HuH-7.5 (cell line): ENCODE results near the gene BEST3.
"Not testable (repeated sequence)": the region's sequence is repeated elsewhere in the genome, so short reads cannot be mapped to it uniquely, and the experiment has no call there.

Experiments used
- DNase-seq: peaks from one replicate; pipeline ENCODE4 v3.0.0; 2011; ENCODE audit warnings: low spot score

The BEST3 gene

DNA sequence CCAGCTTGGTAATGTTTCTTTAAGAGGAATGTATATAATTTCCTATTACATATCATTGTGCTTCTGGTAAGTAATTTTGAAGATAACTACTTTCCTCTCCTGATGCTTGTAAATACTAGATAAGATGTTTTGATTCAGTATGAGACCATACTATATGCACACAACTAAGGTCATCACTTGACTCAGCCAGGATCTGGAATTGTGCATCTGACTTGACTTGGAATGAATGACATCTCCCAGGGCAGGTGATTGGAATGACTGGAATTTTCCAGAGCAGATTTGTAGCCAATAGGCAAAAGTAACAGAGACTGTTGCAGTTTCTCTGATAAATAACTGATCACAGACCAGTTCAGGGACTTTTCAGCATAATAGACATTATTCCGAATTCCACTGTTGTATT is 11.1 kb downstream of the BEST3 start:
- no peak for DNase-seq

DNA sequence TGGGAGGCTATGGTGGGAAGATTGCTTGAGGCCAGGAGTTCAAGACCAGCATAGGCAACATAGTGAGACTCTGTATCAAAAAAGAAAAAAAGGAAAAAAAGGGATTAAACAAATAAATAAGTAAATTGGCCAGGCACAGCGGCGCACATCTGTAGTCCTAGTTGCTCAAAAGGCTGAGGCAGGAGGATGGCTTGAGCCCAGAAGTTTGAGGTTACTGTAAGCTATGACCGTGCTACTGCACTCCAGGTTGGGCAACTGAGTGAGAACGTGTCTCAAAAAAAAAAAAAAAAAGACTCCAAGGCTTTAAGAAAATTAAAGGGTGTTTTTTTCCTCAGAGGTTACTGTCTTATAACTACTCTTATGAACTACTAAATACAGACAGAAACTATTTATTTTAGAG is 11.7 kb downstream of the BEST3 start:
- DNase-seq: no peak

DNA sequence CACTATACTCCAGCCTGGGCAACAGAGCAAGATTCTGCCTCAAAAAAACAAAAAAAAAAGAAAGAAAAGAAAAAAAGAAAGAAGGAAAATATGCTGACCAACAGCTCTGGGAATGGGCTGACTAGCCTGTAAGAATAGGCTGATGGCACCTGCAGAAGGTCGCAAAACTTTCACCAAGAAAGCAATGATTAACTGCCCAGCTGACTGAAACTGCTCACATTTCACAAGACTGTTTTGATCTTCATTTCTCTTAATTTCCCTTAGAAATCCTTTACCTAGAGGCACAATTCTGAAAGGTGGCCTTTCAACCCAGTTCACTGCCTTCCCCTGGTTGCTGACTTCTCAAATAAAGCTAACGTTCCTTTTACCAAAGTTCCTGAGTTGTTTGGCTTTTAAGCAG is 12.4 kb downstream of the BEST3 start:
- no peak for DNase-seq

DNA sequence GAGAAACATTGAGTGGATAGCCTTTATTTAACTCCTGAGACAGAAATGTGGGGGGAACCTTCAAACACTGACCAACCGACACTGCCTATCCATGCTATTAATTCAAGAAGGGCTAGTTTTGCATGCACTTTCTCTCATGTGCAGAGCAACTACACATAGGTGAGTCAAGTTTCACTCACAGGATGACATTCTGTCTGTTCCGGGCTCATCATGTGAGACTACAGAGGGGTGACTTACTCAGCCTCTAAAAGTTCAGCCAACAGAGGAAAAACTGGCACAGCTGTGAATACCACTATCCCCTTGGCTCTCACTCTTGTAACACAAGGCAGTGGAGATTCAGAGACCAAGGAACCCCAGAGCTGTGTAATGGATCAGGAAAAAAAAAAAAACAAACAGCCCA is 13.3 kb downstream of the BEST3 start:
- no peak for DNase-seq

DNA sequence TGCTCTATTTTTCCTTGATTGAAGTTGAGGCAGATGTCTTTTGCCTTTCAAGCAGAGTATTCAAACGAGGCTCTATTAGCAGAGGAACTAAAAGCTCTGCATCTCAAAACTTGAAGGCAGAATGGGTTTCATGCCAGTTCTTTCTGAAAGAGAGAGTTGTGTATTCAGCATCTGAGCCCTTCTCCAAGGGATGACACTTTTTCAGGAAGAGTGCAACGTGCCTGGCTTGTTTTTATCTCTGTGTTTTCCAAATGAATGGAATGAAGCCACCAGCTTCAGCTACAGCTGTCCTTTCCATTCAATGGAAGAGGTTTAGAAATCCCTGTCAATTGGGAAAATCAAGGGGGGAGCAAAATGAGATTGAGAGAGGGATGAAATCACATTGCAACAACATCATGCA is 14.6 kb downstream of the BEST3 start:
- DNase-seq: no peak

DNA sequence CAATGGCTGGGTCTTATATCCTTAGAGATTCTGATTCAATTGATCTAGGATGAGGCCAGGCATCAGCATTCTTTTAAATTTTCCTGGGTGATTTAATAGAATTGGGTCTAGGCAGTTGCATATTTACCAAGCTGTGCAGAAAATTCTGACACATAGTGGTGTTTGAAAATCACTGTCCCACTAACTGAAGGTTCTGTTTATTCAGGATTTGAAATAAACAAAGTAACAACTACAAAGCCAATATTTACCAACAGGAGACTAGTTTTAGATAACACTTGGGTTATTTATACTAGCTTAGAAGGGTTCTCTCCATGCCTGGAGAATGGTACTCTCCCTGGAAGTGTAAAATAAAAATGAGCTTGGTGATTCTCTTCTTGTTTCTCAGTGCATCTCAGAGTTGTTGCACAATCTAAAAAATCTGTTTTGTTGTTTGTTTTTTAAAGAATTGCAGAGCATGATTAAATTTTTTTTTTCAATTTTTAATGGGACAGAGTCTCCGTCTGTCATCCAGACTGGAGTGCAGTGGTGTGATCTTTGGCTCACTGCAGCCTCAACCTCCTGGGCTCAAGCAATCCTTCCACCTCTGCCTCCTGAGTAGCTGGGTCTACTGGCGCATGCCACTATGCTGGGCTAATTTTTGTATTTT is 16.9 kb downstream of the BEST3 start:
- no peak for DNase-seq

DNA sequence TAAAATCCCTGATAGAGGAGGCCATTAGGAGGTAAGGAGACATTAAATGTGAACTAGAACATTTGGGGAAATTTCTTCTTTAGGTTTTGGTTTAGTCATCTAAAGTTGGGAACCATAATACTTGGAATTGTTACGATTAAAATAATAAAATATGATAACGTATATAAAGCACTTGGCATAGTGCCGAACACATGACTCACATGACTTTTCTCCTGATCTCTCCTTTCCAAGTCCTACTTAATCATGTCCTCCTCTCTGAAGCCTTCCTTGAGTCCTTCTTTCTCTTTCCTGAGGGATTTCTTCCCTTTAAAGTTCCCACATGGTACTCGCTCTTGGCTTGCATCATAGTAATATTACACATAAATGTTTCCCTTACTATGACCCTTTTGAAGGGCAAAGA is 20.0 kb downstream of the BEST3 start:
- DNase-seq: no peak

DNA sequence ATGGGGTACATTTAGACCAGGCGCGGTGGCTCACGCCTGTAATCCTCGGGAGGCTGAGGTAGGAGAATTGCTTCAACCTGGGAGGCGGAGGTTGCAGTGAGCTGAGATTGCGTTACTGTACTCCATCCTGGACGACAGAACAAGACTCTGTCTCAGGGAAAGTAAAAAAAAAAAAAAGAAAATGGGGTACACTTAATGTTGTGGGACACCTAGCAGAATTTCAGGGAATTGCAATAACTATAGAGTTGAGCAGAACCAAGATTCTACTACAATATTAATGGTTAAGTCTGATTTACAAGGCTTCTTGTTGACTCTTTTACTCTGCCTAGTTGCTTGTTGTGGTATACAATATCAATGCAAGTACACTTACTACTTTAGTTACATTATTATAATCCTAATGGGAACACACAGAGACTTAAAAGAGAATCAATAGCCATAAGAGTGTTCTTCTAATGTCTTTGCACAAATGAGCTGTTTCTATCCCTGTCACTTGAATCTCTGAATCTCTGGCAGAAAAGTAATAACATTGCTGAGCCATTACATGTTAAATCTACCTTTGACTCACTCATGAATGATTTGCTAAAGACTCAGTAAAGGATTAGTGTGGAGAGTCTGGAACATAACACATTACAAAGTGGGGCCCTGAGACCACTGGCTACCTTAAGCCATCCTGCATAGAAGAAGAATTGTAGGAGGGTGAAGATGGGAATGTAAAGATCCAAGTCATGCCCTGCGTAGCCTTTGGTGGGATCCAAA is 22.7 kb downstream of the BEST3 start:
- DNase-seq: no peak

DNA sequence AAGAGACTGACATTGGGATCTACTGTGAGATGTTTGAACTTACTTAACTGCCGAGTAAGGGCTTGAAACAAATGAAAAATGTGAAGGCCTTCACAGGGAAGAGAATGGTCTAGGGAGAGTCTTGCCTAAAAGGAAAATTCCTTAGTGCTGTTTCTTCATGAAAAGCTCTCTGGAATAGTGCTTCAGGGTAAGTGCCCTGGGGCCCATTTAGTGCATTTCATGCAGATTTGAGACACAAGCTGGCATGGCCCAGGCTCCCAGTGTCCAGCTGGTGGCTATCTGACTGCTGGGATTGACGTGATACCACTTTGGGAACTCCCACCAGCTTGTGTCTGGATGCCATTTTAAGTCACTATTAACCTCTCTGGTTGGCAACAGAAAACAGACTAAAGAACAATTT is 26.9 kb downstream of the BEST3 start:
- DNase-seq: no peak

DNA sequence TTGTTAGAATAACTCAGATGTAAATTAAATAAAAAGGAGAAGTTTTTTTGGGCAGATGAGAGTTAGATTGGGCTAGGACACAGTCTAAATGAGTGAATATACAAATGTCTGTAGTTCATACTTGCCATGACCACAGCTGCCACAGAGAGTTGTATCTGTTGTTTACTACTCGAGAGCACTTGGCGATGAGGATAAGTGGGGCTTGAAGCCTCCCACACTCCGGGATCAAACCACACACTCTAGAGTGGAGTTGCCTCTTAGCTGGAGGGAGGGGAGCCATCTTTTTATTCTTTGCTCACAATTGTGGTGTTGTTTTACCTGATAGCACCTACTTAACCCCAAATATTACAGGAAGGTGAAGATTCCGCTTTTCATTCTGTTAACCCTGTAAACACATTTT is 27.5 kb downstream of the BEST3 start:
- no peak for DNase-seq

DNA sequence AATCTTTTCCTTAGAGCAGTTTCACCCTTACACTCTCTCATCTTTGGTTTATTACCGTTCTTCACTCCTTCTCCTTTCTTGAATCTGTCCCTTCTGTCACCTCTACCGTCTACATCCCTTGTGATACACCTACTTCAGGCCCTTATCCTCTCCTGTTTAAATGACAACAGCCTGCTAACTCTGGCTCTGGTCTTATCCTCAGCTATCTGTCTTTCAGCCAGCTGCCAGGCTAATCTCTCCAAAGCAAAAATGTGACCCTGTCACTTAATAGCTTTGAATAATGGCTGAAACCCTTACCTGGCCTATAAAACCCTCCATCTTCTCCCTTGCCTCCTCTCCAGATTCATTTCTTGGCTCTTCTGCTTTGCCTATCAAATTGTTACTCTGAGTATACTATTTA is 32.3 kb downstream of the BEST3 start:
- no peak for DNase-seq

DNA sequence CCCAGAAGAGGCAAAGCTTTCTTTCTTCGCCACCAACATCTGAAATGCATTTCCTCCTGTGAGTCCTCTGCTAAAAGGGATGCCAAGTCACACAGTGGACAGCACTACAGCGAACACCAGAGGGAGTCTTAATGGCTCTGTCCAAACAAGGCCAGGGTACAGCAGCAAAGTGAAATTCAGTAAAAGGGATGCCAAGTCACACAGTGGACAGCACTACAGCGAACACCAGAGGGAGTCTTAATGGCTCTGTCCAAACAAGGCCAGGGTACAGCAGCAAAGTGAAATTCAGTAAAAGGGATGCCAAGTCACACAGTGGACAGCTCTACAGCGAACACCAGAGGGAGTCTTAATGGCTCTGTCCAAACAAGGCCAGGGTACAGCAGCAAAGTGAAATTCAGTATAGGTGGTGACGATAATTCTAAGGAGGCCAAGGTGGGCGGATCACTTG is 34.1 kb downstream of the BEST3 start:
- DNase-seq: not testable (repeated sequence)

DNA sequence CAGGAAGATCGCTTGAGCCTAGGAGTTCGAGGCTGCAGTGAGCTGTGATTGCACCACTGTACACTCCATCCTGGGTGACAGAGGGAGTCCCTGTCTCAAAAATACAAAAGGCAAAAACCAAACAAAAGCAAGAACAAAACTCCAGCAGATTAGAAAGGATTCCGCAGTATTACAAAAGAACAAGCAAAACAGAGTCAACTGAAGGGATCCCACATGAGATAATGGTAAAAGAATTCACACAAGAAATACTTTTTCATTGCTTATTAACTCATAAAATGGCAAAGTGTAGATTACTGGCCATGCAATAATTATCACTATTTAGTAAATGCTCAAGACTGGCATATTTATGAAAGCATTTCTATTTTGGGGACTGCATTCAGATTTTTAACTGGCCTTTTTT is 35.4 kb downstream of the BEST3 start:
- no peak for DNase-seq

DNA sequence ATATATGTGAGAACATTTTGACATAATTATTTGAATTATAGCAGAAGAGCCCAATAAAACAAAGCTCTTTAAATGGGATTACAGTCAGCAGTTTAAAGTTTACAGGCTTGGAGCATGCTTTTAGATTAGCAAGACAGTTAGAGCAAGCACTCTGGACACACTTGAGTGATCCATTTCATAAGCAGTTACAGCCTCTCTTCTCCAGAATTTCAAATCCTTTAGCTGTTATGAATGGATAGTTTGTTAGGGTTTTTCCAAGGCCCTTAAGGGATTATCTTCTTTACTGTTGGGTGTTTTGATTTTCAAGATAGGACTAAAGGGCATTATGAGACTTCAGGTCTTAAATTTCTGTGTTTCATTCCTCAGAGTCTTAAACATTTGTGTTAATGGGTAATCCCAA is 36.3 kb downstream of the BEST3 start:
- DNase-seq: no peak

DNA sequence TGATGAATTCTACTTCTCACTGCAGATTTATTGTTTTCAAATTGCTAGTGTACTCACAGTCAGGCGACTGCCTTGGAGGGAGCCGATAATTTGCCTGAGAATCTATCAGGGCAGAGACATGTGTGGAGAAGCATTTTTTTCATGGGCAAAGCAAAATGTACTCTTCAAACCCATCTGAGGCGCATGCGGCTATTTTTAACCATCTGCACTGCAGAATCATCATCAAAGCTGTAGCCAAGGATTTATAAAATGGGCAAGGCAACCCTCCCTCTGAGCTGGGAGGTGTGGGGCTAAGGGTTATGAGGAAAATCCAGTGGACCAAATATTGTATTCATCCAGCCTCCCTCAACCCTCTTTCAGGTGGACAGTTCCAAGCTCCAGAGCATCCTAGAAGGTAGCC is 37.7 kb downstream of the BEST3 start:
- DNase-seq: no peak

DNA sequence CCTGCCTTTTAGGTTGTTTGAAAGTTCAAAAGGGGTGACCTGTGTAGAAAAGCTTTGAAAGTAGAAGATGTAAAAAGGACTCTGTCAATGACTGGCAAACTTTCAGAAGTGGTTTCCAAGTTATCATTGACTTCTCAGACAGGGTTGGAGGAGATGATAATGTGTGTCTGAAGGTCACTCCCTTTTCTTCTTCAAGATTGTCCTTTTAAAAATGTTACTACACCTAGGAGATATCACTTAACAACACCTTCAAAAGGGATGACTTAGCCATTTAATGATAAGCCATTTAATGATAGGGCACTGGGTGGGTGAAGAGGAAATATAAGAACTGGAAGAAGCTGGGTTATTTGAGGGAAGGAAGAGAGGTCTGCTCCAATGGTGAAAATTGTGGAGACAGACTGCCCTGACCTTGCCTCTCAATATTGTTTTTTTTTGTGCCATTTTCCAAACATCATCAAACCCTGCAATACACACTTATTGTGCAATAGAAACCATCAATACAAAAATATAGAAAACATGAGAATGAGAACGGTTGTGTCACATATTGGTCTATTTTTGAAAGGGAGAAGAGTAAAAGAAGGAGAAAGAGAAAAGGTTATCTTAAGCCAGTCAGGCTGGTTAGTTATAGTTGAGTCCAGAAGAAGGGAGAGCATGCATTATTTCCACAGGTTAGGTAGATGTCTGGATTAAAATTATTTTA is 38.8 kb downstream of the BEST3 start:
- DNase-seq: no peak

DNA sequence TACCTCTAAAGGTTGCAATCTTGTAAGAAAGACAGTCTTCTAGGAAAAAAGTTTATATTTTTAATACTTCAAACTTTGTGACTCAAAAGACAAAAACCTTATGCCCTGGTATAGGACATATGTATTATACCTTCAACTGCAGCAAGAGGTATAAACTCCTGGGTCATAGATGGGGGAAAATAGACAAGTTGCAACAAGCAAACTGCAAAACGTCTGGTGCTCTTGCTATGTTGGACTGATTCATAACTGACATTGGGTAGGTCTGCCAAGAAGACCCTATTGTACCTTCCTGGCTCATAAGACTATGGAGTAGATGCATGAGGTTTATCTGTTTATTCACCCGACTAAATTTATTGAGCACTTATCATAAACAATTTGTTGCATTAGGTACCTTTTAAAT is 40.9 kb downstream of the BEST3 start:
- no peak for DNase-seq

DNA sequence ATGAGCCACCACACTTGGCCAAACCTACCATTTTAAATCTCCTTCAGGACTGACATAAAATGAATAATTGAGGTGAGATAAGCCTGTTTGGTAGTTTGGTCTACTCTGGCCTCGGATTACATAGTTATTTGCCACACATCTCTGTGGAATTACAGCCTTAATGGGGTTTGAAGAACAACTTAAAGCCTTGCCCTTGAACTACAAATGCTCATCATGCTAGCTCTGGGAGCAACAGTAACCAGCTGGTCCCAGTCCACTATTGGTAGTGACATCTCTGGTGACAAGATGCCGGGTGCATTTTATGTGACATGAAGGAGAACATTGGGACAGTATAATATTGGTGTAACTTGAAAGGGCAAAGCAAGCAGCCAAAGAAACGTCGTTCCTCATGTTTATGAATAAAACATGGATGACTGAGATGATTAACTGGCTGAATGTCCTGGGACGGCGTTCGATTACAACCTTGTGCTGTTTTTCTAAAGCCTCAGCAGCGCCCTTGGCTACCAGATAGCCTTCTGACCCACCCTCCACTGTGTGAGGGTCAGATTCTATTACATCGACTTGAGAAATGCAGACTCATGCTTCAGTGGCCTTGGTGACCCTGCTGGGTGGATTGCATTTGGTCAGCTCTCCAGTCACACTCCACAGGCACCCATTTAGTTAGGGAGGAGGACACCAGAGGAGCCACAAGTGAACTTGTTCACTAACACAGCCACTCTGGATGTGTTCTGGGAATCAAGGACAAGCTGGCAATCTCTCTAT is 41.5 kb downstream of the BEST3 start:
- peak; percentile 45 for DNase-seq

DNA sequence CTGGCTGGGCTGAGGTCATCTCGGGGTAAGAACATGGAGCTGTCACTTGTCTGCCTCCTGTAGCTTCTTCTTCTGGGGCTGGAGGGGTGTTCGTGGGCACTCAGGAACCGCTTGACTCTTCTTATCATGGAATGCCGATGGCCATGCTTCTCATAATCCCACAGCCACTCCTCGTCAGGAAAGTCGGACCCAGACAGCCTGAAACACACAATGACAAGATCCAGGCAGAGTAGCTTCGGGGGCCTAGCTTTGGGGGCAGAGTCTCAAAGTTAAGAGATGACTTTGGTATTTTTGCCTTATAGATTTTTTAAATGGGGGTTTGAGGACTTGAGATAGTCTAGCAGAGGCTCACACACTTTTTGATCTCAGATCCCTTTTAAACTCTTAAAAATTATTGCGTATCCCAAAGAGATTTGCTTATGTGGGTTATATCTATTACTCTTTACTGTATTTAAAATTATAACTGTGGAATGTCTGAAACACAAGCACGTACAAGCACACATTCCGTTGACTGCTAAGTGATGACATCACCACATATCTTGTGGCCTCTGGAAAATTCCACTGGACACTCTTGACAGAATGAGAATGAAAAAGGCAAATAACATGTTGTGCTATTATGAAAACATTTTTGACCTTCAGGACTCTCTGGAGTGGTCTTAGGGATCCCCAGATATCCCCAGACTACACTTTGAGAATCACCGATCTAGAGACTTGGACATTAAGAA is 43.3 kb downstream of the BEST3 start:
- DNase-seq: no peak

DNA sequence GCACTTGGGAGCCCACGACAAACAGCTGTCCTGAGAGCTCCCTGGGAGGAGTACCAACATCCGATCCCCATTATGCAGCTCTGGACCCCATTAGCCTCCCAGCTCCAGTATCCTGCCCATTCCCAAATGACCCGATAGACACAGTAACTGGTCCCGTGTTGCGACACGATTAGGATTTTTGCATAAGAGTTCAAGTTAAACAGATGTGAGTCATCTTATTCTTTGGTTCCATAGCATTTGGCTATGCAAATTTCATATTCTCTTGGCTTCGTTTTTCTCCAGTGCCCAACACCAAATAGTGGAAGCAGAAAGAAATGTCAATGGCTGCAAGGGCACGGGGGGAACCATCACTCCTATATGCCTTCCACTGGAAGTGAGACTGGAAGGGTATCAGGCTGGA is 45.4 kb downstream of the BEST3 start:
- no peak for DNase-seq

DNA sequence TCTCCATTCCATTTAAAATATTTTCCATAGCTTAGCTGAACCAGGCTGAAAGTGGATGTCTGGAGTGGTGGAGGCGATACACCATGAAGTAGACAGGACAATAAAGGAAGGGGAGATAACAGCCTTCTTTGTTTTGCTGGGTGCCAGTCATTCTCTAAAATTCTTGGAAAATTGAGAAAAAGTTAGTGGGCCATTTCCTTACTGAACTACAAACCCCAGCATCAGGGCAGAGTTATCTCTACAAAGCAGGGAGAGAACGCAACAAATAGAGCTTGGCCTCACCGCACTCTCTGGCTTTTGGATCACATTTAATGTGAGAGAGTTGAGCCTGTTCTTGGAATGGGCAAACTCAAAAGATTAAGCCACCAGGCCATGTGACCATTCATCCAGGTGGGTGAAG is 47.2 kb downstream of the BEST3 start:
- no peak for DNase-seq

DNA sequence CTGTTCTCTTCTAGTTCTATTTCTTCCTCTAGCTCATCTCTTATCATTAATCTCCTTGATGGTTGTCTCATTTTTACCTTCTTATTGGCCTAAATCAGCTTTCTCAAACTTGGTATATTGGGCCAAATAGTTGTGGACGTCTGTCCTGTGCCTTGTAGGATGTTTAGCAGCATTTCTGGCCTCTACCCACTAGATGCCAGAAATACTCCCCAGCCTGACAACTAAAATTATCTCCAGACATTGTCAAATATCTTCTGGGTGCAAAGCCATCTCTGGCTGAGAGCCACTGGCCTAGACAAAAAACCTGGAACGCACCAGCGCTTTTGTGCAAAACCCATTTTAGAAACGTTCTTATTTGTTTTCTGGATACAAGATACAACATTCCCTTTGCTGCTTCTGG is 49.6 kb downstream of the BEST3 start:
- DNase-seq: no peak
